Endodermal cell (in vitro differentiated cells): ENCODE measurements around the gene PLXNC1. TPM values are rescaled to one million over a fixed set of nuclear protein-coding genes. Genes with fewer than 3 reads are reported as not detected.

Experiments
- DNase-seq: peaks from one replicate; pipeline ENCODE4 v3.0.0-alpha.2; 2017
- H3K27ac ChIP-seq: 2 replicates; pipeline ENCODE4 v1.5.1; 2013; ENCODE audit warnings: mild to moderate bottlenecking, low read depth, low read length, moderate library complexity
- H3K27me3 ChIP-seq: 2 replicates; pipeline ENCODE4 v1.6.1; 2013; ENCODE audit warnings: mild to moderate bottlenecking, low read length, moderate library complexity; ENCODE audit not compliant: insufficient read depth, control insufficient read depth, poor library complexity, severe bottlenecking
- H3K36me3 ChIP-seq: 2 replicates; pipeline ENCODE4 v1.7.0; 2013; ENCODE audit warnings: mild to moderate bottlenecking, low read length, moderate library complexity; ENCODE audit not compliant: control insufficient read depth, insufficient read depth
- H3K4me1 ChIP-seq: one replicate; pipeline ENCODE4 v1.7.0; 2013; ENCODE audit warnings: low read length; ENCODE audit not compliant: control insufficient read depth, insufficient read depth
- H3K4me3 ChIP-seq: 2 replicates; pipeline ENCODE4 v1.5.1; 2013; ENCODE audit warnings: mild to moderate bottlenecking, low read length, moderate library complexity
- H3K9ac ChIP-seq: 2 replicates; pipeline ENCODE4 v1.6.1; 2013; ENCODE audit warnings: mild to moderate bottlenecking, low read length, moderate library complexity; ENCODE audit not compliant: poor library complexity, severe bottlenecking; ENCODE audit errors: extremely low read depth
- H3K9me3 ChIP-seq: 2 replicates; pipeline ENCODE4 v1.6.1; 2013; ENCODE audit warnings: mild to moderate bottlenecking, low read length, moderate library complexity; ENCODE audit not compliant: control insufficient read depth
- H3K27ac Mint-ChIP-seq: 2 replicates; pipeline ENCODE4 v1.8.0; 2020; ENCODE audit warnings: mixed read lengths
- H3K27me3 Mint-ChIP-seq: 2 replicates; pipeline ENCODE4 v1.8.0; 2021; ENCODE audit warnings: mild to moderate bottlenecking, mixed read lengths; ENCODE audit not compliant: insufficient read depth
- H3K36me3 Mint-ChIP-seq: 2 replicates; pipeline ENCODE4 v1.8.0; 2020; ENCODE audit warnings: low read depth, mixed read lengths
- H3K4me1 Mint-ChIP-seq: 2 replicates; pipeline ENCODE4 v1.8.0; 2020; ENCODE audit warnings: mixed read lengths
- H3K4me3 Mint-ChIP-seq: 2 replicates; pipeline ENCODE4 v1.8.0; 2020; ENCODE audit warnings: mild to moderate bottlenecking, moderate library complexity, mixed read lengths
- H3K9me3 Mint-ChIP-seq: 2 replicates; pipeline ENCODE4 v1.8.0; 2020; ENCODE audit warnings: mild to moderate bottlenecking, mixed read lengths
- WGBS, 2 experiments: methylation state at CpG; one replicate each; pipeline versions ENCODE4 v1.1.5 to v1.1.7; 2013; ENCODE audit warnings: missing lambda C conversion rate in 2 of 2, mixed read lengths in 1 of 2; ENCODE audit not compliant: insufficient coverage in 1 of 2, insufficient read length in 1 of 2; 5-methylcytosine and 5-hydroxymethylcytosine counted together
- total RNA-seq, 2 donors: library from RNA; stranded (reverse); fragmentation: NEBNext Ultra II Directional in 1 of 2; extraction: Animal tissue kit (Norgen Biotek cat#: 25700) in 1 of 2; gene quantifications; 2 replicates in 1 of 2; 3 replicates in 1 of 2; pipeline ENCODE4 v1.2.1, GENCODE V29; 2021
- TF ChIP-seq, protein P1 (sequence below): fragments of 200-600 bp; sonication (generic); conservative IDR thresholded peaks from 2 replicates; pipeline ENCODE4 v1.5.0; 2021; ENCODE audit warnings: antibody characterized with exemption, mild to moderate bottlenecking

The PLXNC1 gene
- total RNA-seq, 2 donors from 2014 or later, result 1.6 to 1.9 TPM

DNA sequence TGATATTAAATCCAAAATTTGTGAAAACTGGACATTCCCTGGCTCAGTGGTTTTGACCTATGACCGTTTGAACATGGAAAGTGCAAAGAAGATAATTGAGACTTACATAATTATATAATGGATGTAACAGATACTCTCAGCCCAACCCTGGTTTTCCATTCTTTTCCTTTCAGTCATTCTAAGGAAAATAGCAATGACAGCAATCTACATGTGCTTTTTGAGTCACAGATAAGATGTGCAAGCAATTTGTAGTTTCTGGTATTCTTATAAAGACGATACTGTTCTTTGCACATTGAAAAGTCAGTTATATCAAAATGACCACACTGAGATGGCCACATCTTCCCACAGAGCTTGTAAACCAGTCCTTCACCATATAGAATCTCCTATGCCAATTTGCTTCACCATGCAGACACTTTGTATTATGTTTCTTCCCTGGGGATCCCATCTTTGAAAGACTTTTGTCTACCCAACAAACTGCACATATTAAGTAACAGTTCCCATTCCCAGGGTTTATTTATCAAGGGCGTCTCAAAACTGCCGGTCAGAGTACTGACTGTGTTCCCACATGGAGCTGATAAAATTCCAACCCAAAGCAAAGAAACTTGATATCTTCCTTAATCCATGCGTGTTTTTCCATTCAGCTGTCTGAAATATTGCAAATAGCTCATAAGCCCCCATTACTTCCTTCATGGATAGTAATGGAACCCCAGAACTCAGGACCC lies 34.8 kb downstream of the PLXNC1 start:
- Histone ChIP-seq H3K9ac (peak overlapping the region; percentile 72), H3K9me3 (peaks cover 10% of the 10 kb centered on the region), H3K4me3 (peak overlapping the region; percentile 67), H3K27ac (peak overlapping the region; percentile 79), H3K36me3 (no peaks in the 10 kb centered on the region), H3K4me1 (peaks cover 21% of the 10 kb centered on the region), H3K27me3 (no peaks in the 10 kb centered on the region)
- Mint-ChIP-seq H3K4me3 (peak overlapping the region; percentile 33), H3K36me3 (no peaks in the 10 kb centered on the region), H3K27me3 (peaks cover 9% of the 10 kb centered on the region), H3K4me1 (peaks cover 30% of the 10 kb centered on the region), H3K27ac (peak overlapping the region; percentile 94), H3K9me3 (peaks cover 11% of the 10 kb centered on the region)
- DNase-seq, result no peak
- 52 to 69% methylated on average over 4 to 5 of the region's 5 CpGs for WGBS, 2 experiments
- TF ChIP-seq, protein P1, sequence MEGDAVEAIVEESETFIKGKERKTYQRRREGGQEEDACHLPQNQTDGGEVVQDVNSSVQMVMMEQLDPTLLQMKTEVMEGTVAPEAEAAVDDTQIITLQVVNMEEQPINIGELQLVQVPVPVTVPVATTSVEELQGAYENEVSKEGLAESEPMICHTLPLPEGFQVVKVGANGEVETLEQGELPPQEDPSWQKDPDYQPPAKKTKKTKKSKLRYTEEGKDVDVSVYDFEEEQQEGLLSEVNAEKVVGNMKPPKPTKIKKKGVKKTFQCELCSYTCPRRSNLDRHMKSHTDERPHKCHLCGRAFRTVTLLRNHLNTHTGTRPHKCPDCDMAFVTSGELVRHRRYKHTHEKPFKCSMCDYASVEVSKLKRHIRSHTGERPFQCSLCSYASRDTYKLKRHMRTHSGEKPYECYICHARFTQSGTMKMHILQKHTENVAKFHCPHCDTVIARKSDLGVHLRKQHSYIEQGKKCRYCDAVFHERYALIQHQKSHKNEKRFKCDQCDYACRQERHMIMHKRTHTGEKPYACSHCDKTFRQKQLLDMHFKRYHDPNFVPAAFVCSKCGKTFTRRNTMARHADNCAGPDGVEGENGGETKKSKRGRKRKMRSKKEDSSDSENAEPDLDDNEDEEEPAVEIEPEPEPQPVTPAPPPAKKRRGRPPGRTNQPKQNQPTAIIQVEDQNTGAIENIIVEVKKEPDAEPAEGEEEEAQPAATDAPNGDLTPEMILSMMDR, result no peak

DNA sequence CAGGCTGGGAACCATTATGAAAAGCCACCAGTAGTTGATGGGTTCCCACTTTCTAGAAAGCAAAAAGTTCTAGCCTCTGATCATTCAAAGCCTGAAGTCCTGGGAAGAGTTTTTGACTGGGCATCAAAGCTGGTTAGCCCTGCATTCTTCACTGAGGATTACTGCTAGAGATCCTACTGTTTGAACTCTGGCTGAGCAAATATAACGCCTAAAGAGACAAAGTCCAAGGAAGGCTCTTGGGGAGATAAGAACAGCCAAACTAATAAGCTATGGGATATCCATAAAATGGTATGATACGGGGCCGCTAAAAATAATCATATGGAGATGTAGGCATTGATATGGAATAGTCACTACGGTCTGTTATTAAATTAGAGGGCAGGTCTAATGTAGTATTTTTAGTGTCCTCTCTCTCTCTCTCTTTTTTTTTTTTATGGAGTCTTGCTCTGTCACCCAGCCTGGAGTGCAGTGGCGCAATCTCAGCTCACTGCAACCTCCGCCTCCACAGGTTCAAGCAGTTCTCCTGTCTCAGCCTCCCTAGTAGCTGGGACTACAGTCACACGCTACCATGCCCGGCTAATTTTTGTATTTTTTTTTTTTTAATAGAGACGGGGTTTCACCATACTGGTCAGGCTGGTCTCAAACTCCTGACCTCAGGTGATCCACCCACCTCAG lies 35.5 kb downstream of the PLXNC1 start:
- Histone ChIP-seq H3K4me3 (peak overlapping the region; percentile 67), H3K4me1 (peaks cover 21% of the 10 kb centered on the region), H3K36me3 (no peaks in the 10 kb centered on the region), H3K9ac (peak overlapping the region; percentile 72), H3K27ac (peak overlapping the region; percentile 79), H3K9me3 (peaks cover 4% of the 10 kb centered on the region), H3K27me3 (no peaks in the 10 kb centered on the region)
- Mint-ChIP-seq H3K27me3 (peaks cover 6% of the 10 kb centered on the region), H3K27ac (peak overlapping the region; percentile 94), H3K36me3 (no peaks in the 10 kb centered on the region), H3K9me3 (peaks cover 8% of the 10 kb centered on the region), H3K4me1 (peaks cover 30% of the 10 kb centered on the region), H3K4me3 (peak overlapping the region; percentile 33)
- WGBS, 2 experiments, result 74 to 81% methylated on average over 4 to 9 of the region's 9 CpGs
- TF ChIP-seq, protein P1, result no peak
- peak; percentile 62 for DNase-seq

DNA sequence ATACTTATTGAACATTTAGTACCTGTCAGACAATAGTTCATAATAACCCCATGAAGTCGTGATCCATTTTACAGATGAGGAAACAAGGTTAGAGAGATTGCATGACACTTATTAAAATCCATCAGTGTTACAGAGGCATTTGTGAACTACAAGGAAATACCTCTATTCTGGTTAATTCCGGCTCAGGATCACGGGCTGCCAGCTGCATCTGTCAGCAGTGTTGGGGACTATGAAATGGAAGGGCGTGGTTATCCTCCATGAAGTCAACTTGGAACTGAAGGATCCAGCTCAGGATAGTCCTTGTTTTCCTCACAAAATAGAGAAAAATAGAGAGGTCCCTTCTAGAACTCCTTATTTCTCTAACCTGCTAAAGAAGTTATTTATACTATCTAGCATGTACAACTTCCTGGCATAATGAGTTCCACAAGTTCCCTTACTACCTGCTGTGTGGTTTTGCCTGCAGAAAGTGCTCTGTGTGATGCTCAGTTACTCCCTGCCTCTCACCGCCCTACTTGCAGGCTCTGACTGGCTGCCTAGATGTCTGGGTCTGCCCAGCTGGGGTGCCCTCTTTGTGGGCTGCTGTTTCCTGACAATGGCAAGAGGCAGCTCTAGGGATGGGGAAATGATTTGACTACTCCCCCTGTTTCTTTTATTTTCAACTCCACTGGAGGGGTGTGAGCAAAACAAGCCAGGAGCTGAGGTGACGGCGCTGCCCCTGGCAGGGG lies 36.8 kb downstream of the PLXNC1 start:
- H3K4me3 ChIP-seq, result no peak overlapping the region
- peaks cover 4% of the 10 kb centered on the region for H3K27me3 Mint-ChIP-seq
- no peaks in the 10 kb centered on the region for H3K9me3 ChIP-seq
- no peaks in the 10 kb centered on the region for H3K36me3 ChIP-seq
- H3K4me3 Mint-ChIP-seq, result no peak overlapping the region
- TF ChIP-seq, protein P1, result no peak
- peaks cover 21% of the 10 kb centered on the region for H3K4me1 ChIP-seq
- WGBS, 2 experiments, result 80 to 88% methylated on average over 6 to 7 of the region's 7 CpGs
- H3K27ac Mint-ChIP-seq, result no peak overlapping the region
- H3K9ac ChIP-seq, result no peak overlapping the region
- no peaks in the 10 kb centered on the region for H3K27me3 ChIP-seq
- no peak overlapping the region for H3K27ac ChIP-seq
- H3K36me3 Mint-ChIP-seq, result no peaks in the 10 kb centered on the region
- H3K4me1 Mint-ChIP-seq, result peaks cover 27% of the 10 kb centered on the region
- peak; percentile 57 for DNase-seq
- H3K9me3 Mint-ChIP-seq, result no peaks in the 10 kb centered on the region
